MM.1S (cell line): Measurements from ENCODE around the gene MINDY4.

ENCODE experiments used
- CTCF ChIP-seq: fragments of 300-600 bp; sonication (generic); IDR thresholded peaks from 2 replicates; pipeline ENCODE4 v1.5.1; 2016; ENCODE audit warnings: antibody characterized with exemption, low read length, mixed read lengths
- EZH2 ChIP-seq: fragments of 300-600 bp; sonication (generic); optimal IDR thresholded peaks from 2 replicates; pipeline ENCODE3; 2017; ENCODE audit warnings: low read depth, mild to moderate bottlenecking, antibody characterized with exemption, low read length, mixed read lengths
- EZH2phosphoT487 ChIP-seq: fragments of 300-600 bp; sonication (generic); IDR thresholded peaks from 2 replicates; pipeline ENCODE4 v1.6.1; 2018; ENCODE audit warnings: antibody characterized with exemption, low read length

- no peak for TF ChIP-seq CTCF
- TF ChIP-seq EZH2, result no peak
- TF ChIP-seq EZH2phosphoT487, result no peak
These were observed 119.0 kb downstream of the MINDY4 start for GRCh38 chr7:30890226-30890625.
